ENCODE measurements around the gene SEC61A1. TPM values are rescaled to one million over a fixed set of nuclear protein-coding genes. Genes with fewer than 3 reads are reported as not detected.

The SEC61A1 gene
- total RNA-seq, 1 experiment from 2014 or later: 178 TPM

GRCh38 chr3:128021768-128022372 lies 30.4 kb upstream of the SEC61A1 start:
- H3K27ac Mint-ChIP-seq (ENCODE audit: unreplicated experiment): no peak overlapping the region
- TF ChIP-seq CTCF (IDR thresholded peaks at IDR 0.05; ENCODE audit: insufficient read depth in 1 of 2, low read depth in 1 of 2, low read length in 1 of 2, severe bottlenecking in 1 of 2, unreplicated experiment in 1 of 2): no peak
- H3K36me3 Mint-ChIP-seq (ENCODE audit: insufficient read depth, unreplicated experiment): no peaks in the 10 kb centered on the region
- CTCF ChIA-PET: no interaction called here
- Histone ChIP-seq H3K4me3 (ENCODE audit: low read depth, low read length) (no peak overlapping the region), H3K36me3 (ENCODE audit: control insufficient read depth, insufficient read depth, low read length) (no peaks in the 10 kb centered on the region), H3K4me1 (no peaks in the 10 kb centered on the region), H3K27me3 (replicated peaks; ENCODE audit: control insufficient read depth, insufficient read depth, low read length) (no peaks in the 10 kb centered on the region), H3K9me3 (peaks cover 3% of the 10 kb centered on the region; the same call in 1 of the 2 replicates)
- intact Hi-C loops (cut with micrococcal nuclease; ENCODE audit: unreplicated experiment): no loop called here
- no TSS peak for BruUV-seq (replicated peaks)
- H3K4me1 Mint-ChIP-seq (ENCODE audit: low read depth, unreplicated experiment): no peaks in the 10 kb centered on the region
- no peaks in the 10 kb centered on the region for H3K9me3 Mint-ChIP-seq (ENCODE audit: unreplicated experiment)
- no peak for DNase-seq
- POLR2A ChIA-PET: no interaction called here
- no peak overlapping the region for H3K4me3 Mint-ChIP-seq (ENCODE audit: unreplicated experiment)
- peaks cover 19% of the 10 kb centered on the region for H3K27me3 Mint-ChIP-seq (ENCODE audit: insufficient read depth, unreplicated experiment)

- Histone ChIP-seq H3K4me3 (ENCODE audit: low read depth, low read length) (no peak overlapping the region), H3K27me3 (replicated peaks; ENCODE audit: control insufficient read depth, insufficient read depth, low read length) (no peaks in the 10 kb centered on the region), H3K9me3 (no peaks in the 10 kb centered on the region), H3K36me3 (ENCODE audit: control insufficient read depth, insufficient read depth, low read length) (no peaks in the 10 kb centered on the region), H3K4me1 (no peaks in the 10 kb centered on the region)
- intact Hi-C loops (cut with micrococcal nuclease; ENCODE audit: unreplicated experiment): no loop called here
- TF ChIP-seq CTCF (IDR thresholded peaks at IDR 0.05; ENCODE audit: insufficient read depth in 1 of 2, low read depth in 1 of 2, low read length in 1 of 2, severe bottlenecking in 1 of 2, unreplicated experiment in 1 of 2): no peak
- peaks cover 6% of the 10 kb centered on the region for H3K27me3 Mint-ChIP-seq (ENCODE audit: insufficient read depth, unreplicated experiment)
- POLR2A ChIA-PET: no interaction called here
- no TSS peak for BruUV-seq (replicated peaks)
- no peaks in the 10 kb centered on the region for H3K36me3 Mint-ChIP-seq (ENCODE audit: insufficient read depth, unreplicated experiment)
- H3K4me1 Mint-ChIP-seq (ENCODE audit: low read depth, unreplicated experiment): no peaks in the 10 kb centered on the region
- no peak for DNase-seq
- H3K9me3 Mint-ChIP-seq (ENCODE audit: unreplicated experiment): no peaks in the 10 kb centered on the region
- CTCF ChIA-PET: no interaction called here
- H3K4me3 Mint-ChIP-seq (ENCODE audit: unreplicated experiment): no peak overlapping the region
- no peak overlapping the region for H3K27ac Mint-ChIP-seq (ENCODE audit: unreplicated experiment)
Measured at GRCh38 chr3:128033102-128033501, 19.1 kb upstream of the SEC61A1 start.

GRCh38 chr3:128036119-128036518 lies 16.1 kb upstream of the SEC61A1 start:
- no peaks in the 10 kb centered on the region for H3K9me3 ChIP-seq
- no peak overlapping the region for H3K4me3 ChIP-seq (ENCODE audit: low read depth, low read length)
- Mint-ChIP-seq H3K4me1 (ENCODE audit: low read depth, unreplicated experiment) (no peaks in the 10 kb centered on the region), H3K4me3 (ENCODE audit: unreplicated experiment) (no peak overlapping the region), H3K36me3 (ENCODE audit: insufficient read depth, unreplicated experiment) (no peaks in the 10 kb centered on the region), H3K9me3 (ENCODE audit: unreplicated experiment) (no peaks in the 10 kb centered on the region), H3K27ac (ENCODE audit: unreplicated experiment) (no peak overlapping the region), H3K27me3 (ENCODE audit: insufficient read depth, unreplicated experiment) (peaks cover 6% of the 10 kb centered on the region)
- POLR2A ChIA-PET: no interaction called here
- no peak for TF ChIP-seq CTCF (IDR thresholded peaks at IDR 0.05; ENCODE audit: insufficient read depth in 1 of 2, low read depth in 1 of 2, low read length in 1 of 2, severe bottlenecking in 1 of 2, unreplicated experiment in 1 of 2)
- CTCF ChIA-PET: no interaction called here
- intact Hi-C loops (cut with micrococcal nuclease; ENCODE audit: unreplicated experiment): no loop called here
- no peaks in the 10 kb centered on the region for H3K36me3 ChIP-seq (ENCODE audit: control insufficient read depth, insufficient read depth, low read length)
- H3K4me1 ChIP-seq: no peaks in the 10 kb centered on the region
- no peaks in the 10 kb centered on the region for H3K27me3 ChIP-seq (replicated peaks; ENCODE audit: control insufficient read depth, insufficient read depth, low read length)
- DNase-seq: peak in 1 of 2 experiments; percentile 6
- no TSS peak for BruUV-seq (replicated peaks)
